H1 (cell line): Measurements from ENCODE around the gene AAK1. TPM values are rescaled to one million over a fixed set of nuclear protein-coding genes. Genes with fewer than 3 reads are reported as not detected.

ENCODE experiments used
- CTCF ChIA-PET: fragments of 300-600 bp; sonication (Branson Sonifier 250); formaldehyde crosslinking; loops from one replicate; lab custom pipeline; 2021; ENCODE audit not compliant: partially characterized antibody; lab: Charles Lee
- POLR2A ChIA-PET: fragments of 300-600 bp; sonication (Branson Sonifier 250); formaldehyde crosslinking; loops from one replicate; lab custom pipeline; 2021; ENCODE audit warnings: inconsistent platforms; ENCODE audit not compliant: partially characterized antibody; lab: Charles Lee
- DNase-seq, 2 experiments: peaks; one replicate each; pipeline versions ENCODE4 v3.0.0 to v3.0.0-alpha.2; 2010 to 2022; ENCODE audit warnings: low spot score in 2 of 2, low read depth in 1 of 2, mixed read lengths in 1 of 2
- FAIRE-seq: peaks from 2 replicates; lab custom pipeline; 2011; peaks lifted over from hg19 to GRCh38; lab: Jason Lieb, UNC
- H2AFZ ChIP-seq: 2 replicates; pipeline ENCODE4 v1.8.1; 2012; ENCODE audit warnings: low read length, inconsistent platforms
- H2AK5ac ChIP-seq: 2 replicates; pipeline ENCODE4 v1.6.1; 2013; ENCODE audit warnings: low read depth, low read length
- H2BK120ac ChIP-seq: replicated peaks from 2 replicates; pipeline ENCODE3; 2013; ENCODE audit warnings: low read depth, low read length, inconsistent platforms
- H2BK12ac ChIP-seq: 2 replicates; pipeline ENCODE4 v1.6.1; 2013; ENCODE audit warnings: low read depth, low read length
- H2BK15ac ChIP-seq: 2 replicates; pipeline ENCODE4 v1.6.1; 2013; ENCODE audit warnings: low read length
- H2BK20ac ChIP-seq: 2 replicates; pipeline ENCODE4 v1.6.1; 2013; ENCODE audit warnings: low read length
- H2BK5ac ChIP-seq: 2 replicates; pipeline ENCODE4 v1.6.1; 2013; ENCODE audit warnings: low read depth, low read length
- H3K14ac ChIP-seq: 2 replicates; pipeline ENCODE4 v1.6.1; 2013; ENCODE audit warnings: inconsistent platforms; ENCODE audit not compliant: insufficient read length
- H3K18ac ChIP-seq: 2 replicates; pipeline ENCODE4 v1.6.1; 2013; ENCODE audit warnings: low read length; ENCODE audit errors: extremely low read depth
- H3K23ac ChIP-seq: 2 replicates; pipeline ENCODE4 v1.6.1; 2013; ENCODE audit warnings: inconsistent platforms; ENCODE audit not compliant: insufficient read length
- H3K23me2 ChIP-seq: 2 replicates; pipeline ENCODE4 v1.6.1; 2013; ENCODE audit warnings: low read depth, low read length
- H3K27ac ChIP-seq: 2 replicates; pipeline ENCODE4 v1.6.1; 2011; ENCODE audit warnings: low read depth, low read length, inconsistent platforms
- H3K27me3 ChIP-seq, 4 experiments: replicated peaks in 1 of 4; 1 replicate in 1 of 4; 2 replicates in 3 of 4; pipeline versions ENCODE4 v1.6.1 to v1.8.1; 2011 to 2013; ENCODE audit warnings: low read length in 3 of 4, mild to moderate bottlenecking in 3 of 4, inconsistent platforms in 2 of 4, mixed read lengths in 2 of 4, moderate library complexity in 1 of 4; ENCODE audit not compliant: control insufficient read depth in 3 of 4, insufficient read depth in 3 of 4; ENCODE audit errors: extremely low read depth in 1 of 4
- H3K36me3 ChIP-seq, 4 experiments: 2 replicates each; pipeline versions ENCODE4 v1.6.1 to v1.8.1; 2011 to 2013; ENCODE audit warnings: mild to moderate bottlenecking in 4 of 4, low read length in 3 of 4, moderate library complexity in 2 of 4, control low read depth in 1 of 4, inconsistent platforms in 1 of 4; ENCODE audit not compliant: insufficient read depth in 4 of 4, control insufficient read depth in 2 of 4
- H3K4ac ChIP-seq: replicated peaks from 2 replicates; pipeline ENCODE3; 2013; ENCODE audit warnings: low read length, low read depth, mixed read lengths, inconsistent platforms; ENCODE audit not compliant: insufficient read length
- H3K4me1 ChIP-seq, 4 experiments: replicated peaks in 1 of 4; 1 replicate in 1 of 4; 2 replicates in 3 of 4; pipeline versions ENCODE4 v1.6.1 to v1.8.1; 2011 to 2013; ENCODE audit warnings: low read length in 3 of 4, inconsistent platforms in 2 of 4, mixed read lengths in 1 of 4; ENCODE audit not compliant: insufficient read depth in 4 of 4, control insufficient read depth in 3 of 4
- H3K4me2 ChIP-seq, 2 experiments: 2 replicates each; pipeline versions ENCODE4 v1.6.1 to v1.8.1; 2011 to 2013; ENCODE audit warnings: low read depth in 2 of 2, low read length in 2 of 2, control low read depth in 1 of 2, inconsistent platforms in 1 of 2, mild to moderate bottlenecking in 1 of 2; ENCODE audit not compliant: insufficient read depth in 1 of 2
- H3K4me3 ChIP-seq, 4 experiments: fragments of 200-600, 300-600 bp in 1 of 4; sonication (generic), shearing (Covaris generic), sonication (Bioruptor Twin) in 1 of 4; 2 replicates each; pipeline versions ENCODE4 v1.5.1 to v1.8.1; 2011 to 2016; ENCODE audit warnings: low read length in 4 of 4, low read depth in 3 of 4, control low read depth in 2 of 4, inconsistent platforms in 2 of 4, mild to moderate bottlenecking in 2 of 4, mixed read lengths in 1 of 4, moderate library complexity in 1 of 4; ENCODE audit not compliant: insufficient read depth in 2 of 4; ENCODE audit errors: extremely low read depth in 1 of 4
- H3K56ac ChIP-seq: replicated peaks from 2 replicates; pipeline ENCODE3; 2013; ENCODE audit warnings: low read depth, mild to moderate bottlenecking, mixed read lengths, low read length, inconsistent platforms; ENCODE audit not compliant: insufficient read length
- H3K79me1 ChIP-seq: 2 replicates; pipeline ENCODE4 v1.6.1; 2013; ENCODE audit warnings: low read depth, low read length, control low read depth
- H3K79me2 ChIP-seq, 2 experiments: 2 replicates each; pipeline versions ENCODE4 v1.6.1 to v1.8.1; 2012 to 2013; ENCODE audit warnings: low read length in 2 of 2, mild to moderate bottlenecking in 2 of 2, inconsistent platforms in 1 of 2; ENCODE audit not compliant: insufficient read depth in 2 of 2, control insufficient read depth in 1 of 2
- H3K9ac ChIP-seq, 4 experiments: replicated peaks in 1 of 4; 1 replicate in 1 of 4; 2 replicates in 3 of 4; pipeline versions ENCODE4 v1.6.1 to v1.8.1; 2011 to 2013; ENCODE audit warnings: low read depth in 3 of 4, low read length in 3 of 4, control low read depth in 2 of 4, mild to moderate bottlenecking in 2 of 4, moderate library complexity in 2 of 4, inconsistent platforms in 1 of 4; ENCODE audit errors: extremely low read depth in 1 of 4
- H3K9me3 ChIP-seq, 2 experiments: 2 replicates each; pipeline versions ENCODE4 v1.6.1 to v1.8.1; 2012 to 2013; ENCODE audit warnings: mild to moderate bottlenecking in 2 of 2, moderate library complexity in 2 of 2, control low read depth in 1 of 2, inconsistent platforms in 1 of 2, low read depth in 1 of 2, low read length in 1 of 2, mixed read lengths in 1 of 2; ENCODE audit not compliant: insufficient read depth in 2 of 2
- H4K20me1 ChIP-seq, 2 experiments: replicated peaks in 1 of 2; 2 replicates each; pipeline versions ENCODE3 to v1.8.1; 2011 to 2013; ENCODE audit warnings: inconsistent platforms in 2 of 2, low read length in 2 of 2, mild to moderate bottlenecking in 1 of 2; ENCODE audit not compliant: insufficient read depth in 2 of 2, control insufficient read depth in 1 of 2
- H4K5ac ChIP-seq: 2 replicates; pipeline ENCODE4 v1.6.1; 2013; ENCODE audit warnings: low read length, low read depth, mixed read lengths, inconsistent platforms; ENCODE audit not compliant: insufficient read length
- H4K8ac ChIP-seq: 2 replicates; pipeline ENCODE4 v1.8.0; 2013; ENCODE audit warnings: mild to moderate bottlenecking, moderate library complexity, low read length, inconsistent platforms; ENCODE audit not compliant: insufficient read depth; ENCODE audit errors: extremely low read depth
- H4K91ac ChIP-seq: replicated peaks from 2 replicates; pipeline ENCODE3; 2013; ENCODE audit warnings: low read length, mixed read lengths, inconsistent platforms; ENCODE audit not compliant: insufficient read length
- CREB1 ChIP-seq: IDR thresholded peaks from 2 replicates; pipeline ENCODE4 v1.6.1; 2012; ENCODE audit warnings: inconsistent platforms
- CTCF ChIP-seq, 3 experiments: IDR thresholded peaks; 1 replicate in 2 of 3; 2 replicates in 1 of 3; pipeline versions ENCODE4 v1.5.1 to v1.6.1; 2011; ENCODE audit warnings: low read length in 3 of 3, mild to moderate bottlenecking in 3 of 3, inconsistent platforms in 2 of 3, low read depth in 1 of 3, moderate library complexity in 1 of 3; ENCODE audit not compliant: insufficient read depth in 1 of 3; ENCODE audit errors: control extremely low read depth in 1 of 3
- PHF8 ChIP-seq: fragments of 200-600 bp; sonication (generic); conservative IDR thresholded peaks from 2 replicates; pipeline ENCODE4 v1.7.1; 2012; ENCODE audit warnings: low read depth, mild to moderate bottlenecking, inconsistent platforms, low read length, moderate library complexity
- RBBP5 ChIP-seq: IDR thresholded peaks from 2 replicates; pipeline ENCODE4 v1.7.1; 2012; ENCODE audit warnings: low read depth, mild to moderate bottlenecking, inconsistent platforms, low read length, moderate library complexity, borderline replicate concordance
- SIN3A ChIP-seq, 2 experiments: IDR thresholded peaks in 1 of 2; conservative IDR thresholded peaks in 1 of 2; 2 replicates each; pipeline ENCODE4 v1.6.1; 2011 to 2012; ENCODE audit warnings: low read length in 2 of 2, improper control_type of control experiment in 1 of 2, low read depth in 1 of 2, mild to moderate bottlenecking in 1 of 2
- TCF12 ChIP-seq: IDR thresholded peaks from 2 replicates; pipeline ENCODE4 v1.6.1; 2011; ENCODE audit warnings: low read depth, mild to moderate bottlenecking, low read length
- TEAD4 ChIP-seq: IDR thresholded peaks from 2 replicates; pipeline ENCODE4 v1.6.1; 2012; ENCODE audit warnings: low read depth, low read length, inconsistent platforms, mixed read lengths
- WGBS, 2 experiments: shearing (Covaris generic) in 1 of 2; methylation state at CpG; one replicate each; pipeline versions ENCODE4 v1.1.6 to v1.1.7; 2013 to 2015; ENCODE audit warnings: low lambda C conversion rate in 2 of 2, mixed read lengths in 2 of 2, inconsistent platforms in 1 of 2, low coverage in 1 of 2, missing lambda C conversion rate in 1 of 2; ENCODE audit not compliant: insufficient replicate concordance in 2 of 2, insufficient coverage in 1 of 2, insufficient read length in 1 of 2; ENCODE audit errors: extremely low coverage in 1 of 2, missing lambda C conversion rate in 1 of 2; 5-methylcytosine and 5-hydroxymethylcytosine counted together
- polyA plus RNA-seq, 7 experiments: library from polyadenylated mRNA; depleted of rRNA in 3 of 7; stranded (reverse) in 5 of 7; unstranded in 2 of 7; fragments of >200 nt in 5 of 7; fragments of 200-250 nt in 2 of 7; gene quantifications; 1 replicate in 5 of 7; 2 replicates in 1 of 7; 4 replicates in 1 of 7; pipeline versions ENCODE4 v1.2.1 to v1.2.3, GENCODE V29; 2011 to 2013; ENCODE audit warnings: missing spikeins in 2 of 7, mixed read lengths in 2 of 7
- total RNA-seq: library from RNA; stranded (reverse); fragmentation: NEBNext Ultra II Directional; extraction: Animal tissue kit (Norgen Biotek cat#: 25700); gene quantifications from 2 replicates; pipeline ENCODE4 v1.2.1, GENCODE V29; 2021

The AAK1 gene
- total and polyA plus RNA-seq, 2 of the 8 experiments (the other 6 are each of a cell fraction or from before 2014, with no cell fraction given), result 10.0 to 40.5 TPM

GRCh38 chr2:69597843-69598610 is 45.5 kb downstream of the AAK1 start:
- no peak overlapping the region for H3K18ac ChIP-seq
- H4K8ac ChIP-seq, result no peak overlapping the region
- H3K4me2 ChIP-seq, result no peak overlapping the region
- no peak overlapping the region for H2BK20ac ChIP-seq
- H2BK5ac ChIP-seq, result no peak overlapping the region
- no peaks in the 10 kb centered on the region for H3K23me2 ChIP-seq
- H3K36me3 ChIP-seq, result no peaks in the 10 kb centered on the region
- H2BK15ac ChIP-seq, result no peak overlapping the region
- H4K20me1 ChIP-seq, result no peaks in the 10 kb centered on the region
- no peak overlapping the region for H3K4ac ChIP-seq
- H3K9me3 ChIP-seq, result no peaks in the 10 kb centered on the region
- POLR2A ChIA-PET, result interaction anchor here (1.6 kb wide), 1 partner anchor 20 kb away, joined by 5 read pairs; no protein-coding TSS in a partner anchor
- H3K14ac ChIP-seq, result no peak overlapping the region
- TF ChIP-seq TEAD4 (no peak), TCF12 (no peak), CREB1 (no peak), SIN3A (conservative IDR thresholded peaks at IDR 0.05 in 1 of 2, IDR thresholded peaks at IDR 0.05 in 1 of 2; ENCODE audit: low read depth in 1 of 2, low read length in 2 of 2) (no peak), CTCF (IDR thresholded peaks at IDR 0.05; ENCODE audit: control extremely low read depth in 1 of 3, insufficient read depth in 1 of 3, low read depth in 1 of 3, low read length in 3 of 3) (no peak), PHF8 (no peak), RBBP5 (no peak)
- no peaks in the 10 kb centered on the region for H3K4me1 ChIP-seq
- DNase-seq (no peak), FAIRE-seq (no peak)
- no peak overlapping the region for H2AFZ ChIP-seq
- no peak overlapping the region for H3K56ac ChIP-seq
- peaks cover 2% of the 10 kb centered on the region; the same call in 1 of the 2 replicates for H3K79me1 ChIP-seq
- no peak overlapping the region for H3K4me3 ChIP-seq
- H3K79me2 ChIP-seq, result no peaks in the 10 kb centered on the region
- no peak overlapping the region for H4K5ac ChIP-seq
- WGBS, 2 experiments, result 88% methylated on average over 5 of the region's 5 CpGs; no CpG with 5 or more reads in 1 of the 2 experiments
- H2BK12ac ChIP-seq, result no peak overlapping the region
- H3K27ac ChIP-seq, result no peak overlapping the region
- H2AK5ac ChIP-seq, result no peak overlapping the region
- H2BK120ac ChIP-seq, result no peak overlapping the region
- CTCF ChIA-PET, result interaction anchor here (1.3 to 3.0 kb wide), 3 partner anchors 10 to 126 kb away, joined by 3 to 11 read pairs (median 4); no protein-coding TSS in a partner anchor
- H3K9ac ChIP-seq, result no peak overlapping the region
- H3K23ac ChIP-seq, result no peak overlapping the region
- H3K27me3 ChIP-seq, result no peaks in the 10 kb centered on the region
- no peak overlapping the region for H4K91ac ChIP-seq
